HG02798 (cell line): Measurements from ENCODE around the gene HIBCH.
"Not testable (repeated sequence)": the region's sequence is repeated elsewhere in the genome, so short reads cannot be mapped to it uniquely, and the experiment has no call there.

ENCODE experiments used
- ATAC-seq: cut with Tn5 transposase; IDR thresholded peaks from one replicate; pipeline ENCODE4 v1.9.1; 2021; ENCODE audit warnings: mild to moderate bottlenecking; ENCODE audit not compliant: unreplicated experiment, poor library complexity

Gene HIBCH

GRCh38 chr2:190313880-190314279 lies 5.7 kb downstream of the HIBCH start:
- no peak for ATAC-seq

GRCh38 chr2:190312635-190313025 lies 7.0 kb downstream of the HIBCH start:
- not testable (repeated sequence) for ATAC-seq

DNA sequence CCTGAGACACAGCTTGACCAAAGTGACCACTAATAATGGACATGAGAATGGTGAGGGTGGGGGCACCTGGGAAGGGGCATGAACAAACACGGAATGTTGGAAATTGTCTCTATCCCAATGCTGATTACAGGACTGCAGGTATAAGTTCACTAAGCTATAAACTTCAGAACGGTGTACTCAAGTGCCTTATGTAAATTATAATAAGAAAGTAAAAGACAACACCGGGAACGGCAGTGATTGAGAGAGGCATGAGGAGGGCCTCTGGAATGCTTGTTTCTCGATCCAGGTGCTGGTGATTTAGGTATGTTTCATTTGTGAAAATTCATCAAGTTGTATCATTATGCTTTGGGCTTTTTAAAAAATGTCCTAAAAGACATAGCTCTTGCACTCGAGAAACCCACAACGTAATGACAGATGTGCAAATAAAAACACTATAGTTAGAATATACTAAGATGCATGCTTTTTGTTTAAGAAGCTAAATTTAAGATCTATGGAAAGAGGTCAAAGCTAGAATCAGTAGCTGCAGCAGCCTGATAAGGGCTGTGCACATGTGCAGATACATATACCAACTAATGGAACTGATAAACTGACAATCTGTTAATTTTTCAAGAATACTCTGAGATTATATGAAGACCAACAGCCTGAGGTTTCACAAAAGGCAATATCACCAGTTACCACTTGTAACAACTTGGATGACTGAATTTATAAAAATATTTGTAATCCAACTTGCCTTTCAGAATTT lies 7.6 kb downstream of the HIBCH start:
- no peak for ATAC-seq

DNA sequence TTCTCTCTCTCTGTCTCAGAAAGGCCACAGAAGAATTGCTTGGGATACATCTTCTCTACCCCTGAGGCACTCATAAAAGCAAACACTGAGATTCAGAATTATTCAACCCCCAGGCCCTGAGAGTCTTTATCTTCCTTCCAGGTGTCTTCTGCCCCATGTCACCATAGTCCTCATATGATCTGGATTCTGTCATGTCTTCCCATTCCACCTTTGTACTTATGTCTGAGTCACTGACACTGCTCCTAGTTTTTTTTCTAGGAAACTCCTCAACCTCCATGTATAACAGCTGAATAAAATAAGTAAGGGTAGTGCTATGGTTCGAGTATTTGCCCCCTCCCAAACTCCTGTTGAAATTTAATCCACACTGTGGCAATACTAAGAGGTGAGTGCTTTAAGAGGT lies 11.6 kb downstream of the HIBCH start:
- ATAC-seq: no peak

- ATAC-seq: no peak
These were observed 15.2 kb downstream of the HIBCH start for GRCh38 chr2:190304404-190304803.

- ATAC-seq: no peak
These were observed 16.0 kb downstream of the HIBCH start for GRCh38 chr2:190303647-190304046.

DNA sequence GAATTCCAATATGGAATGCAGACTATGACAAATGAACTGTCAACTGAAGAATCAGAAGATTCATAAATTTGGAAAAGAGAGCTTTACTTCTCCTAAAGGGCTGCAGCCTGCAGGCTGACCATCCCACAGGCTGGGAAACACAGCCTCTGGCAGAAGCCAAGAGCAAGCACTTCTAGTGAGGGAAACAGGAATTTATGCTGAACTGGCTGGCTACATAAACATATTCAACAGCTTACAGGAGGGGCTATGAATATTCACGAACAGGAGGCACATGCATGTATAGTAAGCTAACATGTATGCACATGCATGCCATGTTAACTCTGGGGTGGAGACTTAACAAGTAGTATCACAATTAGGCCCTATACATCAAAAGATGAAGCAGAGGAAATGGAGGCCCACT lies 17.6 kb downstream of the HIBCH start:
- no peak for ATAC-seq

- no peak for ATAC-seq
These were observed 18.6 kb downstream of the HIBCH start for GRCh38 chr2:190301032-190301431.

- not testable (repeated sequence) for ATAC-seq
These were observed 21.7 kb downstream of the HIBCH start for GRCh38 chr2:190297880-190298279.

DNA sequence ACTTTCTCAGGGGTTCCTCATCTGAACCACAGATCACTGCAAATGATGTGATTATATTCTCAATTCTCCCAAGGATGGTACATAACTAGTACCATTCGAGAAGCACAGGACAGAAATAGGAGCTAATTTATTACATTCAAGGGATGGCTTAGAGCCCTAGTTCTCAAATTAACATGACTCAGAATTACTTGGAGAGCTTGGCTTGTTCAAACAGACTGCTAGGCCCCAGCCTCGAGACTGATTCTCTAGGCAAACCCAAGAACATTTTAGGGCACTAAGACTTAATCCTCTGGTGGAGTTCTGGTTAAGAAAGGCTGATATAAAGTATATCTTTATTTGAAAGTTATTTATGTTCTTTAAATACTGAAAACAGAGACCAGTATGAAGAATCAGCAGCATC lies 35.8 kb downstream of the HIBCH start:
- no peak for ATAC-seq

GRCh38 chr2:190280565-190281350 lies 38.9 kb downstream of the HIBCH start:
- no peak for ATAC-seq

- not testable (repeated sequence) for ATAC-seq
These were observed 40.1 kb downstream of the HIBCH start for GRCh38 chr2:190279256-190280134.

DNA sequence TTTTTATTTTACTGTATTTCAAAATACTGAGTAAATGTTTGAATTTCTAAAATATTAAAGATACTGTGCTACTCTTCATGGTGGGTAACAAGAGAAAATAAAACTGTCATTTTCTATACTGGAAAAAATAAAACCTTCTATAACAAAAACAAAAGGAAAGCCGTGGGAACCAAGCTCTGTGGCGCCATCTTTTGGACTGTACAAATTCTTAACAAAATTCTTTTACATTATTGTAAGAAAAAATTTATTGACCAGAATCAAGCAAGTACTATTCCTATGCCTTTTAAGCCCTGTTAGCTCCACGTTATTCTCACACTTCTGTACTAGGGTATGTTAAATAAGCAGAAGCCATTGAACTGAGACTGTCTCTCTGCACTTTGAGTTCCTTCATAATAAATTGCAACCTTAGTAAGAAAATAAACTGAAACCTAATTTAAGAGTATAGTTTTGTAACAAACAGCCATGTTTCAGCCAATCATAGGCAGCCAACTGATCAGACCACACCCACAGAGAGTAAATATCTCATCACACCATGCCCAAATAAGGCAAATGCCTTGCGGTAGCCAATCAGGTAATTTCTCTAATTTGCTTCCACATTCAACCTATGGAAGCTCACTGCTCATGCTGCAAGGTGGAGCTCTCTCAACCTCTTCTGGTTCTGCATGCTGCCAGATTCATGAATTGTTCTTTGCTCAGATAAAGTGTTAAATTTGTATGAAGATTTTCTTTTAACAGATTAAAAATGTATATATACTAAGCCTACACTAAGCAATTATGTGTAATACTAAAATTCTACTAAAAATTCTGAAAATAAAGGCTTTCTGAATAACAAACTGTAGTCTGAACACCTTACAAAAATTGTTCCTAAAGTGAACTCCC lies 42.2 kb downstream of the HIBCH start:
- ATAC-seq: no peak

DNA sequence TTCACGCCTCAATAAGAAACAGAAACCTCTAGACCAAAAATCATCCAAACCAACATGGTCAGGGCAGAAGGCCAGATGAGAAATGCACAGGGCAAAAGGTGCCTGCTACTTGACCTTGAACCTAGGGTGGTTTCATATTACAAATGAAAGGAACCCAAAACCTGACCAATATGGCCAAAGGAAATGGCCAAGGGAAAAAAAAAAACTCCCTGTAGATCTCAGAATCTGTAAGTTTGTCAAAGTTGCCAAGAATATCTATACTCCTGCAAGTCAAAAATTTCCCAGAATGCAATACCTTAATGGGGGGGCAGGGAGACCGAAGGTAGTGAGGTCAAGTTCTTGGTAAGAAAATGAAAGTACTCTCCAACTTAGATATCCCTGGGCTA lies 47.2 kb downstream of the HIBCH start:
- ATAC-seq: no peak

GRCh38 chr2:190271783-190272456 lies 47.7 kb downstream of the HIBCH start:
- ATAC-seq: no peak

GRCh38 chr2:190270298-190270697 lies 49.3 kb downstream of the HIBCH start:
- ATAC-seq: no peak

GRCh38 chr2:190269699-190270098 lies 49.9 kb downstream of the HIBCH start:
- ATAC-seq: not testable (repeated sequence)

GRCh38 chr2:190267302-190267701 lies 52.3 kb downstream of the HIBCH start:
- ATAC-seq: no peak

GRCh38 chr2:190266314-190266713 lies 53.3 kb downstream of the HIBCH start:
- ATAC-seq: no peak
